Myocyte (in vitro differentiated cells): ENCODE results near the gene KIFC1. TPM values are rescaled to one million over a fixed set of nuclear protein-coding genes. Genes with fewer than 3 reads are reported as not detected.
A peak's percentile ranks its signal among the peaks of the same experiment; 100 is the strongest.
"Not testable (repeated sequence)": the region's sequence is repeated elsewhere in the genome, so short reads cannot be mapped to it uniquely, and the experiment has no call there.

Source experiments
- DNase-seq: peaks from one replicate; pipeline ENCODE4 v3.0.0-alpha.2; 2012; ENCODE audit warnings: low read depth
- polyA plus RNA-seq: library from polyadenylated mRNA; unstranded; fragments of >200 nt; gene quantifications from one replicate; pipeline ENCODE4 v1.2.1, GENCODE V29; 2012; ENCODE audit warnings: missing spikeins
- total RNA-seq: library from RNA; depleted of rRNA; stranded (reverse); fragments of >200 nt; gene quantifications from 2 replicates; pipeline ENCODE4 v1.2.3, GENCODE V29; 2014

The KIFC1 gene, protein sequence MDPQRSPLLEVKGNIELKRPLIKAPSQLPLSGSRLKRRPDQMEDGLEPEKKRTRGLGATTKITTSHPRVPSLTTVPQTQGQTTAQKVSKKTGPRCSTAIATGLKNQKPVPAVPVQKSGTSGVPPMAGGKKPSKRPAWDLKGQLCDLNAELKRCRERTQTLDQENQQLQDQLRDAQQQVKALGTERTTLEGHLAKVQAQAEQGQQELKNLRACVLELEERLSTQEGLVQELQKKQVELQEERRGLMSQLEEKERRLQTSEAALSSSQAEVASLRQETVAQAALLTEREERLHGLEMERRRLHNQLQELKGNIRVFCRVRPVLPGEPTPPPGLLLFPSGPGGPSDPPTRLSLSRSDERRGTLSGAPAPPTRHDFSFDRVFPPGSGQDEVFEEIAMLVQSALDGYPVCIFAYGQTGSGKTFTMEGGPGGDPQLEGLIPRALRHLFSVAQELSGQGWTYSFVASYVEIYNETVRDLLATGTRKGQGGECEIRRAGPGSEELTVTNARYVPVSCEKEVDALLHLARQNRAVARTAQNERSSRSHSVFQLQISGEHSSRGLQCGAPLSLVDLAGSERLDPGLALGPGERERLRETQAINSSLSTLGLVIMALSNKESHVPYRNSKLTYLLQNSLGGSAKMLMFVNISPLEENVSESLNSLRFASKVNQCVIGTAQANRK
- total RNA-seq: 0.35 and 0.52 TPM in 2 replicates
- polyA plus RNA-seq: 0.44 TPM

DNA sequence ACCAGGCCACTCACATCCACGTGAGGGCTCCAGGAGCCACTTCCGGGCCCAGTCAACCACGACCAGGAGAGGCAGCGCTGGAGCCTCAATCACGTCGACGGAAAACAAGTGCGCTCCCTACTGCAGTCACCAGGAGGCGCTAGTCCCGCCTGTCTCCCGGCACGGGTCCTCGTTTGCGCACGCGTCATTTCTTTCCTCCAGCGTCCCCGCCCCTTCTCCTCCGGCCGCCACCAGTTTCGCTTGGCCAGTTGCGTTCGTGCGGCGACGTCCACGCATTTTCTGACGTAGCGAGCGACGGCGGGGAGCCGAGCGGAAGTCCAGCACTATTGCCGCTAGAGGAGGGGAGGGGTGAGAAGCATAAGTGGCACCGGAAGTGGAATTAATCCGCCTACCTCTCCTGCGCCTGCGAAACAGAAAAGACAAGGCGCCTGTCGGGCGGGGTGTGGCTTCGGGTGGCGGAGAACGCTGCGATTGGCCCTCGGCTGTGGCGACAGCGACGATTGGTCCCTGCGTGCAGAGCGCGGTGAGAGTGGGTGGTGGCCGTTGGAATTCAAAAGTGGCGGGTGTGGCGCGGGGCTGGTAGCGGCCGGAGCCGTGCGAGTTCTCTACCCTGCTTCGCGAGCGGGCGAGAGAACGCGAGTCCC lies at the start of gene KIFC1:
TSS of gene KIFC1 (plus strand) at position 546 of the 644 bp plus-strand sequence. CDS start 163 bp downstream, outside the sequence.
- DNase-seq: peak; percentile 100

DNA sequence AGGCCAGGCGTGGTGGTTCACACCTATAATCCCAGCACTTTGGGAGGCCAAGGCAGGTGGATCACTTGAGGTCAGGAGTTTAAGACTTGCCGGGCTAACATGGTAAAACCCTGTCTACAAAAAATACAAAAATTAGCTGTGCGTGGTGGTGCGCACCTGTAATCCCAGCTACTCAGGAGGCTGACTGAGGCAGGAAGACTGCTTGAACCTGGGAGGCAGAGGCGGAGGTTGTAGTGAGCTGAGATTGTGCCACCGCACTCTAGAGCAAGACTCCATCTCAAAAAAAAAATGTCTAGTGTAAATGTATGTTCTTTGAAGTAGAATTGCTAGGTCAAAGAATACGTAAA lies 48.0 kb upstream of the KIFC1 start:
- DNase-seq: not testable (repeated sequence)

GRCh38 chr6:33343953-33344611 lies 47.5 kb upstream of the KIFC1 start:
- no peak for DNase-seq

- DNase-seq: peak; percentile 88
Observed at GRCh38 chr6:33344701-33345697, 46.6 kb upstream of the KIFC1 start.

GRCh38 chr6:33346972-33347371 lies 44.7 kb upstream of the KIFC1 start:
- DNase-seq: not testable (repeated sequence)

DNA sequence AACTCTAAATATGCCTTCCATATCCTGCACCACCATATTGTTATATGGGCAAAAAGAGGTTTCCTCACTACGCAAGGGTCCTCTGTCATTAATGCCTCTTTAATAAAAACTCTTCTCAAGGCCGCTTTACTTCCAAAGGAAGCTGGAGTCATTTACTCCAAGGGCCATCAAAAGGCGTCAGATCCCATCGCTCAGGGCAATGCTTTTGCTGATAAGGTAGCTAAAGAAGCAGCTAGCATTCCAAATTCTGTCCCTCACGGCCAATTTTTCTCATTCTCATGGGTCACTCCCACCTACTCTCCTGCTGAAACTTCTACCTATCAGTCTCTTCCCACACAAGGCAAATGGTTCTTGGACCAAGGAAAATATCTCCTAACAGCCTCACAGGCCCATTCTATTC lies 43.8 kb upstream of the KIFC1 start:
- DNase-seq: no peak

DNA sequence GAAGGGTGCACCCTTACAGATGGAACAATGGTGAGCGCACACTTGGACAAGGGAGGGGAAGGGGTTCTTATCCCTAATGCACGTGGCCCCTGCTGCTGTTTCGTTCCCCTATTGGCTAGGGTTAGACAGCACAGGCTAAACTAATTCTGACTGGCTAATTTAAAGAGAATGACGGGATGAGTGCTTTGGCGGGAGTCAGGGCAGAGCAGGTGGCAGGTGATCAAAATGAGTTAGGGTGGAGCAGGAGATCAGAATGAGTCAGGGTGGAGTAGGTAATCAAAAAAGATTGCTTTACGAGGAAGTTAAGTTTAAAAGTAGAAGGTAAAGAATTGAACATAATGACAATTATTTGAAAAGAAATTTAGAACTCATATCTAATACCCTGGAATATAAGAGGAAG lies 35.8 kb upstream of the KIFC1 start:
- not testable (repeated sequence) for DNase-seq

- no peak for DNase-seq
Observed at GRCh38 chr6:33356295-33356694, 35.3 kb upstream of the KIFC1 start.

DNA sequence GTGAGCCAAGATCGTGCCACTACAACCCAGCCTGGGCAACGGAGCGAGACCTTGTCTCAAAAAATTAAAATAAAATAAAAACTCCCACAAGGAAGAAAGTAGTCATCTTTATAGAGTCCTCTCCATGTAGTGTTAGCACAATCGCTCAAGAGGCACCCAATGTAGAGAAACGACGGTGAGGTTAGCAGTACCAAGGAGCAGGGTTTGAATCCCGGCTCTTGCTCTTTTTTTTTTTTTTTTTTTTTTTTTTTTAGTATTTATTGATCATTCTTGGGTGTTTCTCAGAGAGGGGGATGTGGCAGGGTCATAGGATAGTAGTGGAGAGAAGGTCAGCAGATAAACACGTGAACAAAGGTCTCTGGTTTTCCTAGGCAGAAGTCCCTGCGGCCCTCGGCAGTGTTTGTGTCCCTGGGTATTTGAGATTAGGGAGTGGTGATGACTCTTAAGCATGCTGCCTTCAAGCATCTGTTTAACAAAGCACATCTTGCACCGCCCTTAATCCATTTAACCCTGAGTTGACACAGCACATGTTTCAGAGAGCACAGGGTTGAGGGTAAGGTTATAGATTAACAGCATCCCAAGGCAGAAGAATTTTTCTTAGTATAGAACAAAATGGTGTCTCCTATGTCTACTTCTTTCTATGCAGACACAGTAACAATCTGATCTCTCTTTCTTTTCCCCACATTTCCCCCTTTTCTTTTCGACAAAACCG lies 34.3 kb upstream of the KIFC1 start:
- not testable (repeated sequence) for DNase-seq

DNA sequence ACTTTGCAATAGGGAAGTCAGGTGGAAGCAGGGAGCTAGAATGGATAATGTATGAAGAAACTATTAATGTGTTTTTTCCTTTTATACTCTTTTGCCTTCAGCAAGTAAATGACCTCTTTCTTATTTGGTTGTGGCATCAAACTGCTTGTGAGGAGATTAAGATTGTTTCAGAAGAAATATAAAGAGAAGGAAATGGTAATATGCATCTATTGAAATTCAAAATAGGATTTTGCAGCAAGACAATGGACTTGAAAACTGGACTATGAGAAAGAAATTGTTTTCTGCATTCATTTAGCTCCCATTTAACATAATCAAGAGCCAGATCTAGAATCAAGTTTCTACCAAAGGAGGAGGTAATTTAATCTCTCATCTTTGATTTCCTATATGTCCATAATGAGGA lies 32.3 kb upstream of the KIFC1 start:
- DNase-seq: no peak

- DNase-seq: not testable (repeated sequence)
Observed at GRCh38 chr6:33363486-33363885, 28.1 kb upstream of the KIFC1 start.

GRCh38 chr6:33364475-33365205 lies 27.0 kb upstream of the KIFC1 start:
- peak; percentile 62 for DNase-seq

GRCh38 chr6:33365206-33365971 lies 26.2 kb upstream of the KIFC1 start:
- not testable (repeated sequence) for DNase-seq

DNA sequence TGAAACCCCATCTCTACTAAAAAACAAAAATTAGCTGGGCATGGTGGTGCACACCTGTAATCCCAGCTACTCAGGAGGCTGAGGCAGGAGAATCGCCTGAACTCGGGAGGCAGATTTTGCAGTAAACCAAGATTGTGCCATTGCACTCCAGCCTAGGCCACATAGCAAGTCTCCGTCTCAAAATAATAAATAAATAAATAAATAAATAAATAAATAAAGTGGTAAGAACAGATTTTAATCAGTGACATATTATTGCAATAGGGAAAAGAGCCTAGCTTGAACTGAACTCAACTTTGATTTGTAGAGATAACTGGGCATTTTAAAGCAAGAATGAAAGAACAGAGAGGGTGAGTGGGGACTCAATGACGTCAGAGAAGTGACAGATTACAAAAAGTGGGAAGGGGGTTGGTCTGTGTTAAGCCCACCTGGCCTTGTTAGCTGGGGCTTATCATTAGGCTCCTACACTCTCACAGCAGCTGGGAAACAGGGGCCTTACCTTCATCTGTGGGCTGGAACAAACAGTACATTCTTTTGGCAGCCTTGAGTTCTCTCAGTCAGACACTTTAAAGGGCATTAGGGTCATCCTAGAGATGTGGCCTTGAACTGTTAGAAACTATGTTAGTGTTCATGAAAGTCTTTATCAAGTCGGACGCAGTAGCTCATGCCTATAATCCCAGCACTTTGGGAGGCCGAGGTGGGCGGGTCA lies 24.5 kb upstream of the KIFC1 start:
- no peak for DNase-seq

GRCh38 chr6:33367715-33368025 lies 24.0 kb upstream of the KIFC1 start:
- DNase-seq: not testable (repeated sequence)

DNA sequence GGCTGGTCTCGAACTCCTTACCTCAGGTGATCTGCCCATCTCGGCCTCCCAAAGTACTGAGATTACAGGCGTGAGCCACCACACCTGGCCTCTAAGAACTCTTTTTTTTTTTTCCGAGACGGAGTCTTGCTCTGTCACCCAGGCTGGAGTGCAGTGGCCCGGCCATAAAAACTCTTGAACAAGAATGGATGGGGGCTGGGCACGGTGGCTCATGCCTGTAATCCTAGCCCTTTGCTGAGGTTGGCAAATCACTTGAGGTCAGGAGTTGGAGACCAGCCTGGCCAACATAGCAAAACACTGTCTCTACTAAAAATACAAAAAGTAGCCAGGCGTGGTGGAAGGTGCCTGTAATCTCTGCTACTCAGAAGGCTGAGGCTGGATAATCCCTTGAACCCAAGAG lies 19.7 kb upstream of the KIFC1 start:
- DNase-seq: peak; percentile 15

DNA sequence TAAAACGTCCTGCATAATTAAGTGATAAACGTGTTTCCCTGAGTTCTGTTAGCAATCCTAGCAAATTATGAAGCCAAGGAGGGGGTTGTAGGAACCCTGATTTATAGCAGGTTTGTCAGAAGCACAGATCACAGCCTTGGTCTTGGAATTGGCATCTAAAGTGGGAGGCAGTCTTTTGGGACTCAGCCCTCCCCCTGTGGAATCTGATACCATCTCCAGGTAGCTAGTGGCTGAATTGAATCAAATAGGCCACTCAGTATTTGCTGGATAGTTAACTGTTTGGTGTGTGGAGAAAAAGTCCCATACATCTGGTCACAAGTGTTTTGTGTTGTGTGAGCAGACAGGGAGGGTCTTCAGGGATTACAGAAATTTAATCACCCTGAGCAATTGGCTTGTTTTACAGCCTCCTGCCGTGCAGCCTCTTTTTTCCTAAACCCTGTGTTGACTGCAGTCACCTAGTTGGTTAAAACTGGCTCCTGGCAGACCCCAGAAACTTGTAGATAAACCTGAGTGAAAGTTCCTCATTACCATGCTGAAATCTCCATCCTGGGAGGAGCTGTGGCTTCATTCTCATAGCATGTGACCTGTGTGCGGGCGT lies 19.0 kb upstream of the KIFC1 start:
- DNase-seq: no peak
